ENCODE results near the gene CPEB3.

DNA sequence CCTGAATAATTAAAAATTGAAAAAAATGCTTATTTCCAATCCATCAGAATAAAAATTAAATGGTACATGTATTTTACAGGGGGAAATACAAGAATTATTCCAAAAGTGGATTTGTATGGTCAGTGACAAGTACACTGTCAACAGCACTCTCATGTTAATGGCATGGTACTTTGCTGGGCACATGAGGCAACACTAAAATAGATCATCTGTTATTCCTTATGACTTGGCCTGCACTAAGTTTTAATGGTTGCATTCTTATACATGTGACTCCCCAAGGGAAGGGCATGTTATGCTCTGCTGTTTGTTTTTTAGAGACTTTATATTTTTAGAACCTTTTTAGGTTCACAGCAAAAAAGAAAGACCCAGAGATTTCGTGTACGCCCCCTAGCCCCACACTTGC is 128.3 kb downstream of the CPEB3 start:
- TF ChIP-seq, protein P1, sequence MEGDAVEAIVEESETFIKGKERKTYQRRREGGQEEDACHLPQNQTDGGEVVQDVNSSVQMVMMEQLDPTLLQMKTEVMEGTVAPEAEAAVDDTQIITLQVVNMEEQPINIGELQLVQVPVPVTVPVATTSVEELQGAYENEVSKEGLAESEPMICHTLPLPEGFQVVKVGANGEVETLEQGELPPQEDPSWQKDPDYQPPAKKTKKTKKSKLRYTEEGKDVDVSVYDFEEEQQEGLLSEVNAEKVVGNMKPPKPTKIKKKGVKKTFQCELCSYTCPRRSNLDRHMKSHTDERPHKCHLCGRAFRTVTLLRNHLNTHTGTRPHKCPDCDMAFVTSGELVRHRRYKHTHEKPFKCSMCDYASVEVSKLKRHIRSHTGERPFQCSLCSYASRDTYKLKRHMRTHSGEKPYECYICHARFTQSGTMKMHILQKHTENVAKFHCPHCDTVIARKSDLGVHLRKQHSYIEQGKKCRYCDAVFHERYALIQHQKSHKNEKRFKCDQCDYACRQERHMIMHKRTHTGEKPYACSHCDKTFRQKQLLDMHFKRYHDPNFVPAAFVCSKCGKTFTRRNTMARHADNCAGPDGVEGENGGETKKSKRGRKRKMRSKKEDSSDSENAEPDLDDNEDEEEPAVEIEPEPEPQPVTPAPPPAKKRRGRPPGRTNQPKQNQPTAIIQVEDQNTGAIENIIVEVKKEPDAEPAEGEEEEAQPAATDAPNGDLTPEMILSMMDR (IDR thresholded peaks at IDR 0.05): no peak
- TF ChIP-seq POLR2A (IDR thresholded peaks at IDR 0.05): no peak

Data from testis (tissue), 2 donors.